GM21737 (cell line): Measurements from ENCODE around the gene HOXA2.

ENCODE experiments used
- ATAC-seq: cut with Tn5 transposase; IDR thresholded peaks from one replicate; pipeline ENCODE4 v1.9.1; 2021; ENCODE audit warnings: mild to moderate bottlenecking, moderate library complexity; ENCODE audit not compliant: unreplicated experiment

Gene HOXA2

DNA sequence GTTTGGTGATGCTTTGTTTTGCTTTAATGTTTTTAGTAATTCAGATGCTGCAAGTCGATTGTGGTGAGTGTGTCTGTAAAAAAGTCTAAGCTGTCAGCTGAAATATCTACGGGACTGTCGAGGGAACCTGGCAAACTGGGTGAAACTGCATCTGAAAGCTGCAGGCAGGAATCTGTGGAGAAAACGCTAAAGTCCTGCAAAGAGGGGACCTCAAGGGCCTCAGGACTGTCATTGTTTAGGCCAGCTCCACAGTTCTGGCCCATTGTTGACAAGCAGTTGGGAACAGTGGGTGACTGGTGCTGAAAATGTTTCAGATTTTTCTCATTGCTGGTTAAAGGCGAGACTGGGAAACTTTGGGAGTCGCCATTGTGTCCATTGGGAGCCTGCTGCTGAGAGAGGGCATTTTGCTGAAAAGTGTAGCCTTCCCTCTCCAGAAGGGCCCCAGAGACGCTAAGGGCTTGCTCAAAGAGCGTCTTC lies 1.8 kb downstream of the HOXA2 start:
- ATAC-seq, result no peak

DNA sequence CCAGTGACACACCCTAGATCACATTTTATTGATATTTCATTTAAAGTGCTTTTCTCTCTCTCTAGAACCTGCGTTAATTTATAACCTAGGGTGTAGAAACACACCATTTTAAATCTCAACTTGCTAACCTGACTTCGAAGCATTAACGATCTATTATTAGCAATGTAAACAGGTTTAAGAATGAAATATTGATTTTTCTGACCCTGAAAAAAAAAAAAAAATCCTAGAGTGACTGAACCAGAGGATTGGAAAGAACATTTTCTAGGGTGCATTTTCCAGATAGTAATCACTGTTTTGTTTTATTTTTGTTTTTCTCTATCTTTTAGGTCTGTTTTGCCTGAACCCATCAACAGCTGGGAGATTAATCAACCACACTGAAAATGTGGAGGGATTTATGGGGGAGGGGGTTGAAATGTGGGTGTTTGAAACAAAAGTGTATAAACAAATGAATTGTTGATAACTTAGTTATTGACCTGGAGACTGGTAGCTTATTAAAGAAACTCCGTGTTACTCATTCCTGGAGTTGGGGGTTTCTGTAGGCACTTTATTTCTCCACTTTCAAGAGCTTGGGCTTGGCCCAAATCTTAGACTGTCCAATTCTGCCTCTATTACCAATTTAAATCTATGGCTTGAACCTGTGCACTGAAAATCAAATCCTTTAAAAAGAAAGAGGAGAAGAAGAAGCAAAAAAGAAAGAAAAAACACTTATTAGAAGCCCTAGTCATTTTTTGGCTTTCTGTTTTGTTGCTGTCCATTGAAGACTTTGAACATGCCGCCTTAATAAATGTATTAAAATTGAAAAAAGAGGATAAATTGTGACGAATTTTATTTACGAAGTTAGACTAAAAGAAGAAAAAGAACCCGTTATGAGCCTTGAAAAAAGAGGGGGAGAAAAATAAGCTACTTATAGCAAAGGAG lies 2.8 kb downstream of the HOXA2 start:
- no peak for ATAC-seq

DNA sequence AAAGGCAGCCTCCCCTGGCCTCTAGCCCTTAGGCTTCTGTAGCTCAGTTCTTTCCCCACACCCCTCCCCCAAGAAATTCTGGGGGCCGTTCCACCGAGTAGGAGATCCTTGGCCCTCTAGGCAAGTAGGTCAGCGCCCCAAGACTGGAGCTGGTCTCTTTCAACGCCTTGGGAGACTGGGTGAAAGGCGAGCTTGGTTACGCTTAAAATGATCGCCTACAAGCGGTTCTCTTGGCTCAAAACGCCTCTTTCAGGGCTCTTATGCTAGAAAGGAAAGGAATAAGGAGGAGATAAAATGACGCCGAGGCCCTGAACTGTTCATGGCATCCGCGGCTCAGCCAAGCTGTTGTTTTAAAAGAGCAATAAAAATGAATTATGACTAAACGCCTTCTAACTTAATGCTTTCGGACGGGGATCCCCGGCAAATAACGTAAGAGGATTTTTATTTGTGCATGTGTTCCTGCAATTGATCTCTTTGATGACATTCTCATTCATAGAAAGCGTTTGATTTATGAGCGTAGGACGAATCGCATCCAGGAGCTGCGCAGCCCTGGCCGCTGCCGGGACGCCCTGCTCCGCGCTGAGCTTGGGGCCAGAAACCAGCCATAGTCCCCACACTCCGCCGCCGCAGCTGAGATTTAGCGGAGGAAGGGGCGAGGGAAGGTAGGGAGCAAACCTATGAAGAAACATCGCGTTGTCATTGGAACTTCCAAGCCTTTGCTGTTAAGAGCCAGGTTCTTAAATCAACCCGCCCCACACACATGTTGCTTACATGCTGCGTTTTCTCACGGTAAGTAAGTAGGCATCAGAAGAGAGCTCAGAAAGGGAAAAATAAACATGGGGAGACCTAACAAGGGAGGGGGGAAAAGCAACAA lies 3.7 kb downstream of the HOXA2 start:
- no peak for ATAC-seq

DNA sequence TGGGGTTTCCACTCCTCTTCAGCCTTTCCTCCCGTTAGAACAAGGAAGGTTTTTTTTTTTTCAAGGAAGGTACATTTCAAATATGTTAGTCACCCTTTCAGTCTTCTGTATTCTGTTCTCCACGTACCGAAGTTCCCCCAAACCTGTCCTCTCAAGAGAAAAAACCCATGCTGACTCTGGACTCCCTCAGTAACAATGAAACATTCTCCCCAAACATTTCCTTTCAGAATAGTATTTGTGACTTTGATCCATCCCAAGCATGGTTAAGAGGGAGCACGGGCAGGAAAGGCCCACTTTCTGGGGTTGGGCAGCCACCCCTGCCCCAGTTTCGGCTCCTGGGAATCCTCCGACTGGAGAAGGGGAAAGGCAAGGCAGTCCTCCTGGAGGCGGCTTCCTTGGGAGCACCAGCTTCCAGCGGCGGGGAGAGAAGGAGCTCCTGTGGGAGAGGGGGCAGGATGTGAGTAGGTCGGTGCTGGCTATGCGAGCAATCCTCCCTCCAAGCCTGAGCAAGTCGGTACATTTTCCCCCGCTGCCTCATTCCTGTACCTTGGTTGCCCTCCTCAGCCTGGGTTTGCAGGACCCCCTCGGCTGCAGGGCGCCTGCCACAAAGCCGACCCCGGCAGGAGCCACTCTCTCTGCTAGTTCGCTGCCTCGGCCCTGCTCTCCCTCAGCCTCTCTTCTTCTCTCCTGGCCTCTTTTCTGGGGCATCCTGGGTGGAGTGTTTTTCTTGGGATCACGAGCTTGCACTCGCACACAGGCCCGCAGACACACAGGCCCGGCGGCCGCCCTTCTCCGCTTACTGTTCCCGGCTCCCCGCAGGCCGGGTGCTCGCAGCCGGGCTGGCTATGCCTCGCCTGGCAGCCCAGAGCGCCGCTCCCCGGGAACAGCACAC lies 4.6 kb downstream of the HOXA2 start:
- no peak for ATAC-seq

DNA sequence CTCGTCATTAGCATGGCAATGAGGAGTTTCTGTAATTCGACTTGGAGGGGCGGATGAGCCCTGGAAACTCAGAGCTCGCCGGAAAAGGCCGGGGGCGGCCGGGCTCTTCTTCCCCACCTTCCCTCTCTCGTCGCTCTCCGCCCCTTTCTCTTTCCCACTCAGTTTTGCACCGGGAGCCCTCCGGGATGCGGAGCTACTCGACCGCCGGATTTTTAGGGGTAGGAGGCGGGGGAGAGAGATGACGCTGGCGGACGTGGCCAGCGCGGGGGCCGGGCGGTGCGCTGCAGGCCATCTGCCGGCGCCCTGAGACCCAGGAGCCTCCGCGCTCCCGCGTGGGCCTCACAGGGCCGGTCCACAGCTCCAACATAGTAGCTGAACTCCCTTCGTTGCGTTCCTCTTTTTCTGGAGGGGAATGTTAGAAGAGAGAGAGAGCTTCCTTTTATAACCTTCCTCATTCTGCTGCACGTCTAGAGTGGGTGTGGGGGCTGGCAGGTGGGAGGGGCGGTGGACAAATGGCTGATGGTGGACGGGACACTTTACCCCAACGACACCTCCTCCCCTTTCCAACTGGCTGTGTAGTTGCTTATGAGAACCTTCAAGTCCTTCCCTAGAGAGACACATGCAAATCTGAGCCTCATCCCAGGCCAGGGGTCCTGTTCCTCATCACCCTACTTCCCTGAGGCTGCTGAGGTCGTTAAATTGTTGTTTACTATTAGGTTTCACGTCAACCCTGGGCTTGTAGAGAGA lies 5.5 kb downstream of the HOXA2 start:
- no peak for ATAC-seq

DNA sequence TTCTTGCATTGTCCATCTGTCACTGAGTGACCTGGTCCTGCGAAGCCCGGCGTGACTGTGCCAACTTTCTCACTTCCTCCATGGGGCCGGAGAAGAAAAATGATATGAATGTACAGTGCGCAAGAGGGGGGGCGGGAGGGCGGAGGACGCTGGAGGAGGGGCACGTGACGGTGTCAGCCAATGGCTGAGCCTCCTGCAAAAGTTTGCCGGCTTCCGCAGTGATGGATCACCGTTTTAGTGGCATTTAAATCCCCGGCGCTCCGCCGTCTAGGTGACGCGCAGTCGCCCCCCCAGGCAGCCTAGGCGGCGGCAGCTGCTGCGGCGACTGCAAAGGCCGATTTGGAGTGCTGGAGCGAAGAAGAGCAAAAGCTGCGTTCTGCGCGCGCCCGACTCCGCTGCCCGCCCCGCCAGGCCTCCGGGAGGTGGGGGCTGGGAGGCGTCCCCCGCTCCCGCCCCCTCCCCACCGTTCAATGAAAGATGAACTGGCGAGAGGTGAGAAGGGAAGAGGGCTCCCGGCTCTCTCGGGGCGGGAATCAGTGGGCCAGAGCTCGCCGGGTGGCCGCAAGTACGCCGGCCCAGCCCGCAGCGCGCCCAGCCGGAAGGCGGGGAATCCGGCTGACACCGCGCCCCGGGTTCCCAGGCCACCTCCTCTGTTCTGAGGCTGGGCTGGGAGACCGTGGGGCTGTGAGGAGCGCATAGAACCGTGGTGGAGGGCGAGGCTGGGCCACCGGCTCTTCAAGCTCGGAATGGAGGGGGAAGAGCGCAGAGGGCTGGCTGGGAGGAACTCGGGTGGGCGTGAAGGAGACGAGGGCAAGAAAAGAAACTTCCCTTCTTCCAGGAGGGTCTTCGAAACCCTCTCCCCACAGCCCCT lies 6.4 kb downstream of the HOXA2 start, which contains the start of gene HOXA1:
TSS of gene HOXA1 (minus strand) at position 104 of the 871 bp plus-strand sequence. CDS start at position 16, 88 bp downstream.
- ATAC-seq, result peak; percentile 74

DNA sequence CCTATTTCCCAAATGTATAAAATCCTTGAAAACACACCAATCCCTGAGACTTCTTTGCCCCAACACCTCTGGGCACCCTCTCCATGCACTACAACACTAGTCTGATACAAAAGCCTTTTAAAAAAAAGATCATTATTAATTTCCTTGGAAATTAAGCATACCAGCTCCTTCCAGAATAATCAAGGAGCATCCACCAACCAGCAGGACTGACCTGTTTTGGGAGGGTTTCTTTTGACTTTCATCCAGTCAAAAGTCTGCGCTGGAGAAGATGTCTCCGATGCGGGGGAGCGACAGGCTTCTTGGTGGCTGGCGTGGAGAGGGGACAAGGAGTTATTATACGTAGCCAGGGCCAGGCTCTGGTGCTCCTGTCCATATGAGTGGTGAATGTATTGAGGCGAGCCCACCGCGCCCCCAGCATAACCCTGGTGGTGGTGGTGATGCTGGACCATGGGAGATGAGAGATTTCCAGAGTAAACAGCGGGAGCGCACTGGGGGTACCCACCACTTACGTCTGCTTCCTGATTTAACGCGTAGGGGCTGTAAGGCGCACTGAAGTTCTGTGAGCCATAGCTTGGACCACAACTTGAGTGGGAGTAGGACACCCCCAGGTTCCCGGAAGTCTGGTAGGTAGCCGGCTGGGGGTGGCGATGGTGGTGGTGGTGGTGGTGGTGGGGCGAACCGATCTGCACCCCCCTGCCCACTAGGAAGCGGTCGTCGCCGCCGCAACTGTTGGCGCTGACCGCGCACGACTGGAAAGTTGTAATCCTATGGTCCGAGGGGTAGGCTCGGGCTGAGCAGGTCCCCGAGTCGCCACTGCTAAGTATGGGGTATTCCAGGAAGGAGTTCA lies 7.2 kb downstream of the HOXA2 start:
- no peak for ATAC-seq

DNA sequence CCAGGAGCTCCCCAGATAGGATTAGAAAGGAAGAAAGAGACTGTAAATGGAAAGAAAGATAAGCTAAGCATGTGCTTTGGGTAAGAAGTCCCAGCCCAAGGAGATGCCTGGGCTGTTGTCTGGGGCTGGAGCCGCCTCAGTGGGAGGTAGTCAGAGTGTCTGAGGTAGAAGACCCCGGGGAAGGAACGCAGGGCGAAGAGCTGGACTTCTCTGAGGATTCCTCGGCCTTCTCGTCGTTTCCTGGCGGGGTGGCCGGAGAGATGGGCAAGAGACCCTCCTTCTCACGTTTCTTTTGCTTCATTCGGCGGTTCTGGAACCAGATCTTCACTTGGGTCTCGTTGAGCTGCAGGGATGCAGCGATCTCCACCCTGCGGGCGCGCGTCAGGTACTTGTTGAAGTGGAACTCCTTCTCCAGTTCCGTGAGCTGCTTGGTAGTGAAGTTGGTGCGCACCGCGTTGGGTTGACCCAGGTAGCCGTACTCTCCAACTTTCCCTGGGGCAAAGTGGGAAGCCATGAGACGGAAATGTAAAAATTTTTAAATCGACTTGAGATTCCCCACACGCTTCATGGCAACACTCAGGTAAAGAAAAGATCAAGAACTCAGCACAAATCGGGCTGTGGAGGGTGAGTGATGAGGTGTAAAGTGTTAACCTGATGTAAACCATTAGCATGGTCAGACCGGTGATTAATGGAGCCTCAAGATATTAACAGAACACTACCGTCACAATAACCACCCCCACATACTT lies 8.0 kb downstream of the HOXA2 start:
- no peak for ATAC-seq

DNA sequence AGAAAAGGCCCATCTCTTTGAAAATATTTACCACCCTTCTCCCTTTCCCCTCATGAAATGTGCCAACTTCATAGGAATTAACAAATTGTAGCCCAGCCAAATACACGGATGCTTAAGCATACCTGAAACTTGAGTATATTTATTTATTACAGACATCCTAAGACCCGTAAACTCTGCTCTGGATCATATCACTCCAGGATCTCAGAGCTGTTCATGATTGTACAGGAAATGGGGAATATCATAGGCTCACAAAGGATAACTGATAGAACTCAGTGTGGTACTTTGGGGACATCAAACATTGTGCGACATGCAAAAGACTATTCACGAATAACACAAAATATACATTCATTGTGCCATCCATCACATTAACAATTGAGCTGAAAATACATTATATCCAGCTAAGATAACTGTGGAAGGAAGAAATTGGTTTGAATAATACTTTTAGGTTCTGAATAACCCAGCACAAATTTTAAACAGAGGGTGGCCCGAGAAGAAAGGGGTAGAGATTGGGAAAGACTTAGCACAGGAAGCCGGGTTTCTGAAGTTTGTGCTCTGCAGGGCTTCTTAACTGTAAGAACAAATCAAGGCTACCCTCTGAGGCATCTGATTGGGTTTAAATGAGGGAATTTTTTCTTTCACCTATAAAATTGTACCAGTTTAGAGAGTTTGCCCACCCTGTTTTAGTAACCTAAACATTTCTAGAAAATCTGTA lies 9.1 kb downstream of the HOXA2 start:
- ATAC-seq, result no peak

DNA sequence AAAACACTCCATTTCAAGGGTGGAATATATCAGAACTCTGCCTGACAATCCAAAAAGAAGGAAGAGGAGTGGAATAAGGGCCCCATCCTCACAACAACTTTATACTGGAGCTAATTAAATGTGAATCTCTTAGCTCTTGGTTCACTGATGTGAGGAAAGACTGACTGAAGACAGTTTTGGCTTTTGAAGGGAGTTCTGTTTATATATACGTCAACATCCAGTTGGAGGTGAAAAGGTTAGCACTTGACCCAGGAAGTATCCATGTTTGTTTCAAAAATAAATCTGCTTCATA lies 9.7 kb downstream of the HOXA2 start:
- ATAC-seq, result no peak

DNA sequence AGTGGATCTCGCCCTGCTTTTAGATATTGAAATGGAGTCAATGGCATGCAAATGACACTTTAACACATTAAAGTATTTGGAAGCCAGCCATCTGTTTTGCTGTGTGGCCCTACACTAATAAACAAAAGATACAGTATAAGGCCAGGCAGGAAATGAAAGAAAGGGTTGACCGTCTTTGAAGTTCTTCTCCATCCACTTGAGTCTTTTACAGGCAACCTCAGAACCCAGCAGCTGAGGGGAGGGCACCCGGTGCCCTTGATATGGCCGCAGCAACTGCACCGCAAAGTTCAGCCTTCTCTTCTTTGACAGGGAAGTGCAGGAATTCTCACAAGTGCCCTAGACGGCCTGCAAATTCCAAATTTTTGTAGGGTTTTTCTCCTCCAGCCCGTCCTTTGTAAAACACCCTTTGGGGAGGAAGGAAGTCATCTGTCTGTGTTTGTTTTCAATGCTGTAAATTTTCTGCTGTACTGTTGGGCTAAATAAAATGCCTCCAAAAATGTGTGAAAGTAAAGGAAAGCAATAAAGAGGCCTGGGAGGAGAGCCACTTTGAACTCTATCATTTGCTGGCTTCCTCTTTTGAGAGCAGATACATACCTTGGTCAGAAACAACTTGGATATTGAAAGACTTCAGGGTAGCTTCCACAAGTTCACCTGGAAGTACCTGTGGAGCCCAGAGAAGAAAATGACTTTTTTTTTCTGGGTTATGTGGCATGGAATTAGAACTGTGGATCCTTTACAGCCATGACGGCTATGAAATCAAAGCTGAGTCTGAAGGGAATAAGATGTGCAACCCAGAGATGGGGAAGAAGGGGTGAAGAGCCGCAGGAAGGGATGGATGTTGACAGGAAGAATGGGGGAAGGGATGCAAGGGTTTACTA lies 10.3 kb downstream of the HOXA2 start:
- ATAC-seq, result no peak

DNA sequence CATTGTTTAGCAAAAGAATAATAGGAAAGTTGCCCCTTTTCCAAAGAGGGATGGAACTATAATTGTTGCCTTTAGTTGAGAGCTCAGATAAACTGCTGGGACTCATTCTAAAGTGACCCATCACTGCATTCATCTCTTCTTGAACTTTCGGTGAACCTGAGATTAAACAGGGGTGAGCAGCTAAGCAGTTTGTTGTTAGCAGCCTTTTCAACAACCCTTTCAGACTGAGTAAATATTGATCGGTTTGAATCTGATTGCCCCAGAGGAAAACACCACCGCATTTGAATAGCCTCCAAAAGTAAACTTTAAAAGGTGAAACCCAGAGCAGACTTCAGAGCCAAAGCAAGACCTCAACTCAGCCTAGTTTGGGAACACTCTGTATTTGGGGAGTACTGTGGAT lies 11.4 kb downstream of the HOXA2 start:
- no peak for ATAC-seq

DNA sequence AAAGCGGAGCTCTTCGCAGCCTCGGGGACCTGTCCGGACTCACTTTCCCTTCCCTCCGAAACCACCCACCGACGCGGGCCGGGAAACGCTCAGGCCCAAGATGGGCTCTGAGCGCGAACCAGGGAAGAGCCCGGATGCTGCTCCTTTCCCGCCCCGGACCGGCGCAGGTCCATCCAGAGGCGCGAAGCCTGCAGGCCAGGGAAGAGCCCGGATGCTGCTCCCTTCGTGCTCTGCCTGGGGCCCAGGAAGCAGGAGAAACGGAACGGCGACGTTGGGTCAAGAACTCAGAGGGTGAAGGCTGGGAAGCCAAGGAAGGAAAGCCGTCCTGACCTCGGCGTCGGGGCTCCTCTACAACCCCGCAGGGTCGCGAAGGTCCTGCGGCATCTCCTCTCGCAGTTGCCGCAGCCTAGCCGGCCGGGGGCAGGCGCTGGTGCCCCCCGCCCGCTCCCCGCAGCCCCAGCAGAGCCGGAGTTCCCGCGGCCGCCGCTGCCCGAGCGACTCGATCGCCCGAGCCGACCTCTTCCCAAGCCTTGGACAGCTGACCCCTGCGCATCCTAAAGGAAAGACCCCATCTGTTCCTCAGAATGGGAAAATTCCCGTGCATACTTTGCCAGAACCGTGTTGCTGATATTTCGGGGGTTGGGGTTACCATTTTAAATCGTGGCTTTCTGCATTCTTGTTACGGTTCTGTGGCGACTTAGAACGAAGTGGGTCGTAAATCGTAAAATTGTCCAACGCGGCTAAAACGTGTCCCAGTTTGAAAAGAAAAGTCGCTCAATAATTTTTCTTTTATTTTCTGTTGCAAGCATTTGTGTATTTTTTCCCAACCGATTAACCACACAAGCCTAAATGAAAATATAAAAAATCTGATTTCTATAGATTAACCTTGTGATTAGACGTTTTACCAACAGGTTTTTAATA lies 14.2 kb downstream of the HOXA2 start:
- no peak for ATAC-seq

DNA sequence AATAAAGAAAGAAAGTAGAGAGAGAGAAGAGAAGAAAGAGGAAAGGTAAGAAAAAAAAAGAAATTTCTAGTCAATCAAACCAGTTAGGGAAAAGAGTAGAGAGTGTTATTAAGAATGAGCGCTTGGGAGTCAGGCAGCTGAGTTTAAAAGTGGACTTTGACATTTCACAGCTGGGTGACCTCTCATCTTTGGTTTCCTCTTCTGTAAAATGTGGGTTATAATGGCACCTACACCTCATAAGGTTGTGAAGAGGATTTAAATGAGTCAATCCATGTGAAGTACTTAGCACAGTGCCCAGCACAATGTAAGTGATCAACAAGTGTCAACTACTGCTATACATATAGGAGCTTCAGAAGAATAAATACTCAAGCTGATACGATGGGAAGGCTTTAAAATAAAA lies 18.8 kb downstream of the HOXA2 start:
- ATAC-seq, result no peak

DNA sequence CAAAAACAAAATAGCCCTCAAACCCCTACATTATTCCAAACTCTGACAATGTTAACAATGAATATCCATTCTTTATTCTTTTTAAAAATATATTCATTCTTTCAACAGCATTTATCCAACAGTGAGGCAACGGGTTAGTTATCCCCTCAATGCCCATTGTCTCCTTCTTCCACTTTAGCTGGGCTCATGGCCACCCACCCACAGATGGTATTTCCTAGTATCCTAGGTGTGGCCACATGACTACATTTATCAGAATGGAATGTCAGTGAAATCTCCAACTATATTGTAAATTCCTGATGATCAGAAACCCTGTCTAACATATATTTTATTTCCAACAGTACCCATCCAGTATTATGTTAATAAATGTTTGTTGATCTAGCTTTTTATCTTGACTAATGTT lies 20.3 kb downstream of the HOXA2 start:
- no peak for ATAC-seq
